GM23338 (cell line): ENCODE measurements around the gene COL4A5. TPM values are rescaled to one million over a fixed set of nuclear protein-coding genes. Genes with fewer than 3 reads are reported as not detected.
"Not testable (repeated sequence)": the region's sequence is repeated elsewhere in the genome, so short reads cannot be mapped to it uniquely, and the experiment has no call there.

Experiments
- ATAC-seq: fragments of 200-7000 bp; cut with Tn5 transposase; 3 replicates; pipeline ENCODE4 v1.9.1; 2020
- DNase-seq: peaks from one replicate; pipeline ENCODE4 v3.0.0-alpha.2; 2015; ENCODE audit warnings: low spot score
- H2AFZ ChIP-seq: fragments of 200-600 bp; sonication (generic); 2 replicates; pipeline ENCODE4 v1.8.0; 2016; ENCODE audit warnings: antibody characterized with exemption, mild to moderate bottlenecking, moderate library complexity
- H3F3A ChIP-seq: fragments of 200-600 bp; sonication (generic); replicated peaks from 2 replicates; pipeline ENCODE4 v1.8.0; 2017; ENCODE audit warnings: antibody characterized with exemption, mixed run types, low read depth
- H3K27ac ChIP-seq: fragments of 200-600 bp; sonication (generic); 2 replicates; pipeline ENCODE4 v1.6.1; 2016; ENCODE audit warnings: low read depth
- H3K27me3 ChIP-seq: fragments of 200-600 bp; sonication (generic); 2 replicates; pipeline ENCODE4 v1.8.0; 2016; ENCODE audit warnings: mild to moderate bottlenecking, mixed run types, moderate library complexity; ENCODE audit not compliant: insufficient read depth
- H3K36me3 ChIP-seq: fragments of 200-600 bp; sonication (generic); 2 replicates; pipeline ENCODE4 v1.8.0; 2016; ENCODE audit warnings: mild to moderate bottlenecking; ENCODE audit not compliant: insufficient read depth
- H3K4me1 ChIP-seq: fragments of 200-600 bp; sonication (generic); 2 replicates; pipeline ENCODE4 v1.8.0; 2016; ENCODE audit warnings: mild to moderate bottlenecking, moderate library complexity; ENCODE audit not compliant: insufficient read depth
- H3K4me2 ChIP-seq: fragments of 200-600 bp; sonication (generic); 2 replicates; pipeline ENCODE4 v1.7.1; 2017; ENCODE audit warnings: mixed run types
- H3K4me3 ChIP-seq: fragments of 200-600 bp; sonication (generic); 2 replicates; pipeline ENCODE4 v1.6.1; 2016; ENCODE audit warnings: mixed run types
- H3K79me2 ChIP-seq: fragments of 200-600 bp; sonication (generic); replicated peaks from 2 replicates; pipeline ENCODE4 v1.8.0; 2017; ENCODE audit warnings: mild to moderate bottlenecking; ENCODE audit not compliant: insufficient read depth
- H3K9me2 ChIP-seq: fragments of 200-600 bp; sonication (generic); 2 replicates; pipeline ENCODE4 v1.8.0; 2017; ENCODE audit not compliant: insufficient read depth
- H4K20me1 ChIP-seq: fragments of 200-600 bp; sonication (generic); replicated peaks from 2 replicates; pipeline ENCODE4 v1.8.0; 2017; ENCODE audit warnings: mild to moderate bottlenecking; ENCODE audit not compliant: insufficient read depth
- H3K27ac Mint-ChIP-seq: 2 replicates; pipeline ENCODE4 v1.8.0; 2020; ENCODE audit warnings: inconsistent platforms, mild to moderate bottlenecking, moderate library complexity, mixed read lengths
- H3K27me3 Mint-ChIP-seq: 3 replicates; pipeline ENCODE4 v1.8.0; 2022; ENCODE audit warnings: low read depth, mild to moderate bottlenecking, moderate library complexity, mixed read lengths, inconsistent platforms; ENCODE audit not compliant: insufficient read depth, poor library complexity
- H3K36me3 Mint-ChIP-seq: 3 replicates; pipeline ENCODE4 v1.8.0; 2021; ENCODE audit warnings: low read depth, mild to moderate bottlenecking, inconsistent platforms, moderate library complexity, mixed read lengths
- H3K4me1 Mint-ChIP-seq: 3 replicates; pipeline ENCODE4 v1.8.0; 2020; ENCODE audit warnings: mild to moderate bottlenecking, inconsistent platforms, mixed read lengths
- H3K4me3 Mint-ChIP-seq: 3 replicates; pipeline ENCODE4 v1.8.0; 2021; ENCODE audit warnings: moderate library complexity, mild to moderate bottlenecking, inconsistent platforms, mixed read lengths
- H3K9me3 Mint-ChIP-seq: 3 replicates; pipeline ENCODE4 v1.8.0; 2020; ENCODE audit warnings: moderate library complexity, mild to moderate bottlenecking, inconsistent platforms, mixed read lengths
- EZH2 ChIP-seq: fragments of 200-600 bp; sonication (generic); IDR thresholded peaks from one replicate; pipeline ENCODE4 v1.8.0; 2017; ENCODE audit warnings: antibody characterized with exemption, mild to moderate bottlenecking, low read depth; ENCODE audit not compliant: unreplicated experiment
- JUNB ChIP-seq: IDR thresholded peaks from one replicate; pipeline ENCODE4 v1.6.1; 2016; ENCODE audit warnings: antibody characterized with exemption; ENCODE audit not compliant: unreplicated experiment
- POLR2AphosphoS5 ChIP-seq: IDR thresholded peaks from 2 replicates; pipeline ENCODE4 v1.6.1; 2016; ENCODE audit warnings: antibody characterized with exemption, low read depth
- STAT1 ChIP-seq: IDR thresholded peaks from one replicate; pipeline ENCODE4 v1.6.1; 2016; ENCODE audit warnings: antibody characterized with exemption; ENCODE audit not compliant: unreplicated experiment
- polyA plus RNA-seq: library from polyadenylated mRNA; unstranded; fragments of >200 nt; fragmentation: Nextera tagmentation; extraction: Ambion mirVana; gene quantifications from 2 replicates; pipeline ENCODE4 v1.2.1, GENCODE V29; 2016
- total RNA-seq: library from RNA; depleted of rRNA; stranded (reverse); fragments of >200 nt; shearing (Covaris generic); gene quantifications from 2 replicates; pipeline ENCODE4 v1.2.3, GENCODE V29; 2014
- TF ChIP-seq, protein P1 (sequence below): IDR thresholded peaks from one replicate; pipeline ENCODE4 v1.6.1; 2018; ENCODE audit warnings: antibody characterized with exemption; ENCODE audit not compliant: unreplicated experiment
- TF ChIP-seq, protein P2 (sequence below), 2 experiments: fragments of 200-600 bp in 1 of 2; sonication (generic) in 1 of 2; conservative IDR thresholded peaks; 2 replicates each; pipeline versions ENCODE4 v1.5.1 to v1.6.1; 2016 to 2017; ENCODE audit warnings: antibody characterized with exemption in 2 of 2, low read depth in 2 of 2, mild to moderate bottlenecking in 2 of 2, moderate library complexity in 1 of 2

Gene COL4A5
- total and polyA plus RNA-seq, 2 experiments from 2014 or later = 15.5 to 48.1 TPM

DNA sequence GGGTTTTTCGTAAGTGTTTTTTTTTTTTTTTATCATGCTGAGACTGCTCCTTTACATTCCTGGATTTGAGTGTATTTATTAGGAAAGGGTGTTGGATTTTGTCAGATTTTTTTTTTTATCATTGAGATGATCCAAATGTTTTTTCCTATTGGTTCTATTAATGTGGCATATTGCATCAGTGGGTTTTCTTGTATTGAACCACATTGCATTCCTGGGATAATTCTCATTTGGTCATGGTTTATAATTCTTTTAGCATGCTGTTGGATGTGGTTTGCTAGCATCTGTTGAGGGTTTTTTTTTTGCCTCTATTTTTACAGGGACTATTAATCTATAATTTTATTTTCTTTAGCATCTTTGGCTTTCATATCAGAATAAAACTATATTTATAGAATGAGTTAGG lies 28.8 kb downstream of the COL4A5 start (continued):
- no peak for TF ChIP-seq EZH2
- TF ChIP-seq POLR2AphosphoS5 = no peak
- TF ChIP-seq, protein P1, sequence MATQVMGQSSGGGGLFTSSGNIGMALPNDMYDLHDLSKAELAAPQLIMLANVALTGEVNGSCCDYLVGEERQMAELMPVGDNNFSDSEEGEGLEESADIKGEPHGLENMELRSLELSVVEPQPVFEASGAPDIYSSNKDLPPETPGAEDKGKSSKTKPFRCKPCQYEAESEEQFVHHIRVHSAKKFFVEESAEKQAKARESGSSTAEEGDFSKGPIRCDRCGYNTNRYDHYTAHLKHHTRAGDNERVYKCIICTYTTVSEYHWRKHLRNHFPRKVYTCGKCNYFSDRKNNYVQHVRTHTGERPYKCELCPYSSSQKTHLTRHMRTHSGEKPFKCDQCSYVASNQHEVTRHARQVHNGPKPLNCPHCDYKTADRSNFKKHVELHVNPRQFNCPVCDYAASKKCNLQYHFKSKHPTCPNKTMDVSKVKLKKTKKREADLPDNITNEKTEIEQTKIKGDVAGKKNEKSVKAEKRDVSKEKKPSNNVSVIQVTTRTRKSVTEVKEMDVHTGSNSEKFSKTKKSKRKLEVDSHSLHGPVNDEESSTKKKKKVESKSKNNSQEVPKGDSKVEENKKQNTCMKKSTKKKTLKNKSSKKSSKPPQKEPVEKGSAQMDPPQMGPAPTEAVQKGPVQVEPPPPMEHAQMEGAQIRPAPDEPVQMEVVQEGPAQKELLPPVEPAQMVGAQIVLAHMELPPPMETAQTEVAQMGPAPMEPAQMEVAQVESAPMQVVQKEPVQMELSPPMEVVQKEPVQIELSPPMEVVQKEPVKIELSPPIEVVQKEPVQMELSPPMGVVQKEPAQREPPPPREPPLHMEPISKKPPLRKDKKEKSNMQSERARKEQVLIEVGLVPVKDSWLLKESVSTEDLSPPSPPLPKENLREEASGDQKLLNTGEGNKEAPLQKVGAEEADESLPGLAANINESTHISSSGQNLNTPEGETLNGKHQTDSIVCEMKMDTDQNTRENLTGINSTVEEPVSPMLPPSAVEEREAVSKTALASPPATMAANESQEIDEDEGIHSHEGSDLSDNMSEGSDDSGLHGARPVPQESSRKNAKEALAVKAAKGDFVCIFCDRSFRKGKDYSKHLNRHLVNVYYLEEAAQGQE = no peak
- TF ChIP-seq JUNB = no peak

DNA sequence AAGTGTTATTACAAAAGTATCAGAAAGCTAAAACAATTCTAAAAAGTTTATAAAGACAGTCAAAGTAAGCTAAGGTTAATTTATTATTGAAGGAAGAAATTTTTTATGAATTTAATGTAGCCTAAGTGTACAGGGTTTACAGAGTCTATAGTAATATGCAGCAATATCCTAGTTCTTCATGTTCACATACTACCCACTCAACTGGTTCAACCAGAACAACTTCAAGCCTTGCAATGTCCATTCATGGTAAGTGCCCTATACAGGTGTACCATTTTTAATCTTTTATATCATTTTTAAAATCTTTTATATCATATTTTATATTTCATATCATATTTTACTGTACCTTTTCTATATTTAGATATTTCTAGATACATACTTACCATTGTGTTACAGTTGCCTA lies 34.3 kb downstream of the COL4A5 start:
- Mint-ChIP-seq H3K27ac (no peak overlapping the region), H3K9me3 (peaks cover 11% of the 10 kb centered on the region; the same call in 2 of the 3 replicates), H3K4me3 (no peak overlapping the region), H3K36me3 (peaks cover 26% of the 10 kb centered on the region; the same call in 2 of the 3 replicates), H3K4me1 (no peaks in the 10 kb centered on the region), H3K27me3 (peaks cover 3% of the 10 kb centered on the region)
- Histone ChIP-seq H3K9me2 (no peaks in the 10 kb centered on the region), H3K4me3 (no peak overlapping the region), H4K20me1 (no peaks in the 10 kb centered on the region), H3F3A (no peaks in the 10 kb centered on the region), H3K79me2 (peaks cover 37% of the 10 kb centered on the region), H3K4me2 (no peak overlapping the region), H3K27ac (no peak overlapping the region), H3K4me1 (no peaks in the 10 kb centered on the region), H3K36me3 (no peaks in the 10 kb centered on the region), H2AFZ (no peak overlapping the region), H3K27me3 (no peaks in the 10 kb centered on the region)
- TF ChIP-seq, protein P2, sequence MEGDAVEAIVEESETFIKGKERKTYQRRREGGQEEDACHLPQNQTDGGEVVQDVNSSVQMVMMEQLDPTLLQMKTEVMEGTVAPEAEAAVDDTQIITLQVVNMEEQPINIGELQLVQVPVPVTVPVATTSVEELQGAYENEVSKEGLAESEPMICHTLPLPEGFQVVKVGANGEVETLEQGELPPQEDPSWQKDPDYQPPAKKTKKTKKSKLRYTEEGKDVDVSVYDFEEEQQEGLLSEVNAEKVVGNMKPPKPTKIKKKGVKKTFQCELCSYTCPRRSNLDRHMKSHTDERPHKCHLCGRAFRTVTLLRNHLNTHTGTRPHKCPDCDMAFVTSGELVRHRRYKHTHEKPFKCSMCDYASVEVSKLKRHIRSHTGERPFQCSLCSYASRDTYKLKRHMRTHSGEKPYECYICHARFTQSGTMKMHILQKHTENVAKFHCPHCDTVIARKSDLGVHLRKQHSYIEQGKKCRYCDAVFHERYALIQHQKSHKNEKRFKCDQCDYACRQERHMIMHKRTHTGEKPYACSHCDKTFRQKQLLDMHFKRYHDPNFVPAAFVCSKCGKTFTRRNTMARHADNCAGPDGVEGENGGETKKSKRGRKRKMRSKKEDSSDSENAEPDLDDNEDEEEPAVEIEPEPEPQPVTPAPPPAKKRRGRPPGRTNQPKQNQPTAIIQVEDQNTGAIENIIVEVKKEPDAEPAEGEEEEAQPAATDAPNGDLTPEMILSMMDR (conservative IDR thresholded peaks at IDR 0.05; ENCODE audit: low read depth in 2 of 2) = no peak
- no peak for TF ChIP-seq STAT1
- ATAC-seq = no peak
- DNase-seq = no peak

DNA sequence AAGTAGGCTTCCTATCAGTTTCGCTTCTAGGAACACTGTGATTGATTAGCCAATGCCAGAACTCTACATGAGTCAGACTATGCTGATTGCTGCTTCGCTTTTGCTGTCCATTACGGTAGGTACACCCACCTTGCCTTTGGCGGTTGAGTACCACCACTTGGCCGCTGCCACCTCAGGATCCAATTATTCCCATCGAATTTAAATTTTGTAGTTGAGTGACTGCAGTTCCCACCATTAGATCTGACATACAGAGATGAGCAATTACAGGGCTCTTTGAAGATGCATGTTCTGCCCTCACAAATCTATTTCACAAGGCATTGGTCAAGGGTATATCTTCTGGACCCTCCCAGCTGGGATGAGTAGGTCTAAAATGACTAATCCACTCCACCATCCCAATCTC lies 41.9 kb downstream of the COL4A5 start:
- H3K36me3 Mint-ChIP-seq = peaks cover 44% of the 10 kb centered on the region
- not testable (repeated sequence) for H3K27ac Mint-ChIP-seq, H4K20me1 ChIP-seq, H3K9me2 ChIP-seq, H3K4me3 Mint-ChIP-seq, H3K79me2 ChIP-seq, H3K4me2 ChIP-seq, H3K9me3 Mint-ChIP-seq, H3F3A ChIP-seq, H3K4me1 Mint-ChIP-seq, H3K4me3 ChIP-seq, H3K27ac ChIP-seq, H3K36me3 ChIP-seq, ATAC-seq, H3K27me3 ChIP-seq, H3K27me3 Mint-ChIP-seq, H3K4me1 ChIP-seq, H2AFZ ChIP-seq, DNase-seq
